ENCODE measurements around the gene SIGLEC1.

Gene SIGLEC1

DNA sequence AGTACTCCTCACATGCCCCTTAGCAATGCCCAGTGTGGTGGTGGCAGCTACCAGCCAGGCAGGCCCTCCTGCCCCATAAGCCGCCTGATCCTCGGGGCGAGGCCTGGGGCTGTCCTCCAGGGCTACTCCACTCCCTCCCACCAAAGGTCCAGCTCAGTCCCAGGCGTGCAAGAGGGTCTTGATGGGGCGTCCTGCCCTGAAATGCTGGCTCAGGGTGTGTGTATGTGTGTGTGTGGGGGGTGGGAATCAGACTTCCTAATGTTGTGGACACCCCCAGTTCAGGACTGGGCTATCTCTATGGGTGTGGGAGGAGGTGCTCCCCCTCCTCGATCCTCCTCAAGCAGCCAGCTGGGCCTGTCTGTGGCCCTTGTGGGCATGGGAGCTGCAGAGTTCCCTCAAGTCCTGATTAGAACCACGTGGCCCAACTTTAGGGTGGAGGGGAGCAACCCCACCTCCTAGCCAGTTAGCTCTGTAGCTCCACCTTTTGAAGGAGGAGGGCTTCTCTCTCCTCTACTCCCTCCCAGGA lies 27.6 kb upstream of the SIGLEC1 start:
- Mint-ChIP-seq H3K27ac (peak overlapping the region in 1 of 2 donors; percentile 60), H3K9me3 (no peaks in the 10 kb centered on the region), H3K27me3 (peaks cover 0 to 20% of the 10 kb centered on the region in 2 donors), H3K4me1 (ENCODE audit: low read depth in 2 of 2) (peaks cover 4% of the 10 kb centered on the region in 2 donors), H3K36me3 (ENCODE audit: insufficient read depth) (no peaks in the 10 kb centered on the region), H3K4me3 (no peak overlapping the region)
- ATAC-seq (replicated peaks) (no peak), DNase-seq (no peak)

GRCh38 chr20:3739054-3739925 lies 26.9 kb upstream of the SIGLEC1 start:
- Mint-ChIP-seq H3K4me3 (no peak overlapping the region), H3K9me3 (no peaks in the 10 kb centered on the region), H3K27me3 (peaks cover 0 to 23% of the 10 kb centered on the region in 2 donors), H3K36me3 (ENCODE audit: insufficient read depth) (no peaks in the 10 kb centered on the region), H3K4me1 (ENCODE audit: low read depth in 2 of 2) (no peaks in the 10 kb centered on the region), H3K27ac (no peak overlapping the region)
- ATAC-seq (replicated peaks) (no peak), DNase-seq (no peak)

GRCh38 chr20:3738111-3739053 lies 26.0 kb upstream of the SIGLEC1 start:
- ATAC-seq (replicated peaks), result no peak
- Mint-ChIP-seq H3K27ac (no peak overlapping the region), H3K27me3 (peaks cover 1 to 31% of the 10 kb centered on the region in 2 donors), H3K9me3 (no peaks in the 10 kb centered on the region), H3K4me1 (ENCODE audit: low read depth in 2 of 2) (no peaks in the 10 kb centered on the region), H3K4me3 (no peak overlapping the region), H3K36me3 (ENCODE audit: insufficient read depth) (peaks cover under 1% of the 10 kb centered on the region)
- no peak for DNase-seq

- DNase-seq, result no peak
- Mint-ChIP-seq H3K27me3 (peaks cover 21 to 48% of the 10 kb centered on the region in 2 donors), H3K36me3 (ENCODE audit: insufficient read depth) (peaks cover 6% of the 10 kb centered on the region), H3K9me3 (no peaks in the 10 kb centered on the region), H3K4me3 (no peak overlapping the region), H3K27ac (no peak overlapping the region), H3K4me1 (ENCODE audit: low read depth in 2 of 2) (peaks cover 0 to 2% of the 10 kb centered on the region in 2 donors)
- no peak for ATAC-seq (replicated peaks)
Measured at GRCh38 chr20:3735768-3736167, 23.4 kb upstream of the SIGLEC1 start.

GRCh38 chr20:3734111-3734843 lies 21.9 kb upstream of the SIGLEC1 start:
- Mint-ChIP-seq H3K27ac (no peak overlapping the region), H3K27me3 (peaks cover 31 to 52% of the 10 kb centered on the region in 2 donors), H3K9me3 (no peaks in the 10 kb centered on the region), H3K4me3 (no peak overlapping the region), H3K4me1 (ENCODE audit: low read depth in 2 of 2) (peaks cover 0 to 3% of the 10 kb centered on the region in 2 donors), H3K36me3 (ENCODE audit: insufficient read depth) (peaks cover 6% of the 10 kb centered on the region)
- DNase-seq (no peak), ATAC-seq (replicated peaks) (no peak)

- Mint-ChIP-seq H3K4me3 (no peak overlapping the region), H3K36me3 (ENCODE audit: insufficient read depth) (peaks cover 6% of the 10 kb centered on the region), H3K27ac (no peak overlapping the region), H3K27me3 (peaks cover 34 to 57% of the 10 kb centered on the region in 2 donors), H3K9me3 (no peaks in the 10 kb centered on the region), H3K4me1 (ENCODE audit: low read depth in 2 of 2) (peaks cover 0 to 3% of the 10 kb centered on the region in 2 donors)
- DNase-seq (no peak), ATAC-seq (replicated peaks) (no peak)
Measured at GRCh38 chr20:3733119-3733995, 21.0 kb upstream of the SIGLEC1 start.

DNA sequence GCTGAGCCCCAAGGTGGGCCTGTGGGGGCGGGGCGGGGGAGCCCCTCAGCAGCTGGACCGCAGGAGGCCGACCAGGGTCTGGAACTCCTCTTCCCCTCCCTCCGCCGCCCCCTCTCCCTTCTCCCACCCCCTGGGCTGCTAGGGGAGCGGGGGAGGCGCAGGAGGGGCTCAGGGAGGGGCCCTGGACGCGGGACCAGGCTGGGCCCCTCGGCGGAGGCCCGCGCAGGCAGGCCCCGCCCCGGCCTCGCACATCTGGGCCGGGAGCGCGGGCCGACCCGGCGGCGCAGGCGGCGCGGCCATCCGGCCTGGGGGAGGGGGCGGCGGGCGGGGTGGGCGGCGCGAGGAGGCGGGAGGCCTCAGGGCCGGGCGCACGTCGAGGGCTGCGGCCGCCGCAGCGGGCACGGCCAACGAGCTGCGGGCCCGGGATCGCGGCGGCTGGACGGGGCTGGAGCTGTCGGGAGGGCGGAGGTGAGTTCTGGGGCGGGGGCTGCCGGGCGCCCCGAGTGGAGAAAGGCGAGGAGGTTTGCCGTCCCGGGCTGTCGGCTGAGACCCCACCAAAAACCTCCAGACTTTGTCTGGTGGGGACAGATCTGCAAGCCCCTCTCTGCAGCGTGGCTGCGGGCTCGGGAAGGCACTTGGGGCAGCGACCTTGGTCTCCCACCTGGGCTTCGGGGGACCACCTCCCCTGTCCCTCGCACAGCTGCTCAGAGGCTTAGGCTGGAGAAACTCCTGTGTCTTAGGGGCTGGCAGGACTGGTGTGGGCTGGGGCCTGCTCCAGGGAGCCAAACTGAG lies 20.1 kb upstream of the SIGLEC1 start, which contains the start of gene HSPA12B:
HSPA12B (plus strand) TSS at position 359 of the 792 bp plus-strand sequence. CDS start 5,990 bp downstream, outside the sequence.
- no peak within 1 kb of the TSS for H3K27ac Mint-ChIP-seq
- DNase-seq, result no peak
- H3K36me3 Mint-ChIP-seq (ENCODE audit: insufficient read depth), result peaks cover 6% of the 10 kb centered on the region
- ATAC-seq (replicated peaks), result no peak
- no peak within 1 kb of the TSS for H3K4me3 Mint-ChIP-seq
- H3K27me3 Mint-ChIP-seq, result peaks cover 42 to 66% of the 10 kb centered on the region in 2 donors
- no peaks in the 10 kb centered on the region for H3K9me3 Mint-ChIP-seq
- peaks cover 0 to 3% of the 10 kb centered on the region in 2 donors for H3K4me1 Mint-ChIP-seq (ENCODE audit: low read depth in 2 of 2)

DNA sequence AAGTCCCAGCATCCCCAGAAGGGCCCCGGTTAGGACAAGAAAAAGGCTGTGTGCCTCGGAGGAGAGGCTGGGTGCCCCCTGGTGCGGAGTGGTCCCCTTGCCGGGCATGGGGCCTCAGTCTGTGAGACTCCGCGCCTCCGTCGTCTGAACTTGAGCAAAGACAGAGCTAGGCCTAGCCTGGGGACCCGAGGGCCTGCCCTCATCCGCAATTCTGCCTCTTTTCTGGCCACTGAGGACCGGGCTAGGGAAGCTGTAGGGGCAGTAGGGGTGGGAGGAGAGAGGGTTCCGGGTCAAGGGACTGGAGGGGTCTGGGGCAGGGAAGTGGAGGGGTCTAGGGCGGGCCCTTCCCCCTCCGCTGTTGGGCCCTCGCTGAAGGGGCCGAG lies 19.5 kb upstream of the SIGLEC1 start:
- DNase-seq (no peak), ATAC-seq (replicated peaks) (no peak)
- peaks cover 0 to 3% of the 10 kb centered on the region in 2 donors for H3K4me1 Mint-ChIP-seq (ENCODE audit: low read depth in 2 of 2)
- peaks cover 6% of the 10 kb centered on the region for H3K36me3 Mint-ChIP-seq (ENCODE audit: insufficient read depth)
- peaks cover 48 to 72% of the 10 kb centered on the region in 2 donors for H3K27me3 Mint-ChIP-seq
- H3K9me3 Mint-ChIP-seq, result no peaks in the 10 kb centered on the region
- H3K4me3 Mint-ChIP-seq, result no peak overlapping the region
- no peak overlapping the region for H3K27ac Mint-ChIP-seq

DNA sequence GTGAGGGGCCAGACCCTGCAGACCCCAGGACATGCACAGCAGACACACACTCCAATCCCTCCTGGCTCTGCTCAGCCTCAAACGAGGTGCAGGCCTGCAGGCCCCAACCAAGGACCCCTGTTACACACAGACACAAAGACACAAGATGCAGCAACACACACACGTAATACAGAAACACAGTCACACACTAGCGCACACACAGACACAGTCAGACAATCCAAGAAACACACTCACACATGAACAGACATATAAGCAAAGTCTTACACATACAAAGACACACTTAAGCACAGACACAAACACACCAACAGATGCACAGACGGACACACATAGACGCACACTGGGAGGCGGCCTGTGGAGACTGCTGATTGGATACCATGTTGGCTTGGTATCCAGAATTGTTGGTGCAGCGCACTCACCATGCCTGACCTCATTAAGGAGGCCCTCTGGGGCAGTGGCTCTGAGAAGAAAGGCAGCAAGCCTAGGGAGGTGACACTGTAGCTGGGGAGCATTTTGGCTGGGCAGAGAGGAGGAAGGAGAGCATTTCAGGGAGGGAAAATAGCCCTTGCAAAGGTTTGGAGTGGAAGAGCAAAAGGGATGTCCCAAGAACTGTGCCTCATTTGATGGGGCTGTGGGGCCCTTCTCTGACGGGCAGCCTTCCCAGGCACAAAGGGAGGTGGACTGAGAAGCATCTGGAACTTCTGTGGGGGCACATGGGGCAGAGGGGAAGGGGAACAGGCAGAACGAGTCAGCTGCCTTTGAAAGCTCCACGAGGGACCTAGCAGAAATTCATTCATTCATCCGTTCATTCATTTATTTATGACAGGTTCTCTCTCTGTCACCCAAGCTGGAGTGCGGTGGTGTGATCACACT lies 18.6 kb upstream of the SIGLEC1 start:
- no peak overlapping the region for H3K4me3 Mint-ChIP-seq
- peaks cover 6% of the 10 kb centered on the region for H3K36me3 Mint-ChIP-seq (ENCODE audit: insufficient read depth)
- no peak for ATAC-seq (replicated peaks)
- no peaks in the 10 kb centered on the region for H3K9me3 Mint-ChIP-seq
- no peak for DNase-seq
- H3K27ac Mint-ChIP-seq, result no peak overlapping the region
- peaks cover 0 to 3% of the 10 kb centered on the region in 2 donors for H3K4me1 Mint-ChIP-seq (ENCODE audit: low read depth in 2 of 2)
- H3K27me3 Mint-ChIP-seq, result peaks cover 53 to 79% of the 10 kb centered on the region in 2 donors

DNA sequence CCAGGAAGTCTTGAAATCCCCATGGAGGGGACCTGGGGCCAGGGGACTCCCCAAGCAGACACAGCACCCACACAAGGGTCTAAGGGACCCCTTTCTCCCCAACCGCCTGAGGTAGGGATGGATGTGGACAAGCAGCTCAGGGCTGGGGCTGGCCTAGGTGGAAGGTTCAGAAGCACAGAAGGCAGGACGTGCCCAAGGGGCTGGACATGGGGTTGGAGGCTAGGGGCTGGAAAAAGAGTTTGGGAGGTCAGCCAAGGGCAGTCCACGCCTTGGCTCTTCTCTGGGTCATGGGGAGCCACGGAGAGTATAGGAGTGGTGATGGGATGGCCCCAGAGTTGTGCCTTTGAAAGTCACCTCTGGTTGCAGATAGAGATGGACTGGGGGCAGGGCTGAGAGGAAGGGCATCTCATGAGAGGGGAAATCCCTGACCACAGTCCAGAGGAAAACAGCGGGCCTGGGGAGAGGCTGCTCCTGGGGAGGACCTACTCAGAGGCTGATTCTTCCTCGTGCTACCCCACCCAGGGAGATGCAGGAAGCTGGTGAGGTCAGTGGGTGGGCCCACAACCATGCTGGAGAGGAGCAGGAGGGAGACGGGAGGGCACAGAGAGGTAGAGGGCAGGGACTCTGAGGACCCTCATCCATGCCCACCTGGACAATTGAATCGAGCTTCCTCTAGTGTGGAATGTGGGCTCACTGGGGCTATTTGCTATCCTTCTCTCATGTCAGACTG lies 17.6 kb upstream of the SIGLEC1 start:
- H3K4me1 Mint-ChIP-seq (ENCODE audit: low read depth in 2 of 2), result peaks cover 0 to 3% of the 10 kb centered on the region in 2 donors
- ATAC-seq (replicated peaks) (no peak), DNase-seq (no peak)
- H3K4me3 Mint-ChIP-seq, result no peak overlapping the region
- H3K9me3 Mint-ChIP-seq, result no peaks in the 10 kb centered on the region
- H3K27ac Mint-ChIP-seq, result no peak overlapping the region
- H3K36me3 Mint-ChIP-seq (ENCODE audit: insufficient read depth), result peaks cover 6% of the 10 kb centered on the region
- peaks cover 59 to 86% of the 10 kb centered on the region in 2 donors for H3K27me3 Mint-ChIP-seq

All from effector memory CD8-positive, alpha-beta T cell (primary cell).